WI38 (cell line): Measurements from ENCODE around the gene PKNOX2.

Experiments used
- H3K4me3 ChIP-seq: 2 replicates; pipeline ENCODE4 v1.5.1; 2011; ENCODE audit warnings: low read depth, mild to moderate bottlenecking, control low read depth, low read length
- CTCF ChIP-seq: IDR thresholded peaks from 2 replicates; pipeline ENCODE4 v1.5.1; 2012; ENCODE audit warnings: low read depth, mild to moderate bottlenecking, control low read depth, low read length

PKNOX2 gene

GRCh38 chr11:125274774-125275173 is 110.2 kb downstream of the PKNOX2 start:
- no peak for TF ChIP-seq CTCF
- H3K4me3 ChIP-seq: no peak overlapping the region

DNA sequence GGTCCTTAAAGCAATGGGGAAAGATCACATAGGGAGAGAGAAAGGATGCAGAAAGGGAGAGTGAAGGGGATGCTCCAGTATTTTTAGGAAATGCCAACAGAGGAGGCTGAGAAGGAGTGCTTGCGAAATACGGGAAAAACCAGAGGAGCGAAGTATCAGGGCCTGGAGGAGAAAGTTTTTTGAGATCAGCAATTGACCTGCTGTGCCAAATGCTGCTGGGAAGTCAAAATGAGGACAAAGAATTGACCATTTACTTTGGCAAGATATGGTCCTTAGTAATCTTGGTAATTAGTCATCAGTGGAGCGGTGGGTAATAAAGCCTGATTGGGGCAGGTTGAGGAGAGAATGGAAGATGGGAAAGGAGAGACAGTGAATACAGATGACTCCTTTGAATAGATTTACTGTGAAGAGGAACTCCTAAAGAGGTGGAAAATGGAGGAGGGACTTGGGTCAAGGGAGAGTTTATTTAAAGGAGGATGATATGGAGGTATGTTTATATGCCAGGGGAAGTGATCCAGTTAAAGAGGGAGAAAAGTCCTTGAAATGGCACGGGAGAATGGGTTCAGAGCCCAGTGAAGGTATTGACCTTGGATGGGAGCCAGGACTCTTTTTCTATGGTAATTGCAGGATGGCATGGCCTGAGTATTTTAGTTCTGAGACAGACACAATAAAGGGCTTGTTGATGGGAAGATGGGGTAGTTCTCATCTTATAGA is 111.5 kb downstream of the PKNOX2 start:
- no peak overlapping the region for H3K4me3 ChIP-seq
- TF ChIP-seq CTCF: no peak

DNA sequence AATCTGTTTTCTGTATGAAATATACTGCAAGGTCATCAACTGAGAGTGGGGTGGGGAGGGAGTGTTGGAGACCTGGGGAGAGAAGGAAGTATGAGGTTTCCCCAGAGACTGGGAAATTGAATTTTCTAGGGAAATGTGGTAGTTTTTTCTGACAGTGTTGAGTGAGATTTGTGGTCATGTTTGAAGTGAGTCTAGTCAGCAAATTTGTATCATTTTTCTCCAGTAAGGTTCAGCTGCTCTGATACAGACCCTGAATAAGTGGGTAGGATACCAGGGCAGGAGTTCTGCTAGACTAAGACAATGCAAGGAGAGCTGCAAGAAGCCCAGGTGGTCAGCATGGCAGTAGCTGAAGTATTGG is 112.0 kb downstream of the PKNOX2 start:
- no peak for TF ChIP-seq CTCF

DNA sequence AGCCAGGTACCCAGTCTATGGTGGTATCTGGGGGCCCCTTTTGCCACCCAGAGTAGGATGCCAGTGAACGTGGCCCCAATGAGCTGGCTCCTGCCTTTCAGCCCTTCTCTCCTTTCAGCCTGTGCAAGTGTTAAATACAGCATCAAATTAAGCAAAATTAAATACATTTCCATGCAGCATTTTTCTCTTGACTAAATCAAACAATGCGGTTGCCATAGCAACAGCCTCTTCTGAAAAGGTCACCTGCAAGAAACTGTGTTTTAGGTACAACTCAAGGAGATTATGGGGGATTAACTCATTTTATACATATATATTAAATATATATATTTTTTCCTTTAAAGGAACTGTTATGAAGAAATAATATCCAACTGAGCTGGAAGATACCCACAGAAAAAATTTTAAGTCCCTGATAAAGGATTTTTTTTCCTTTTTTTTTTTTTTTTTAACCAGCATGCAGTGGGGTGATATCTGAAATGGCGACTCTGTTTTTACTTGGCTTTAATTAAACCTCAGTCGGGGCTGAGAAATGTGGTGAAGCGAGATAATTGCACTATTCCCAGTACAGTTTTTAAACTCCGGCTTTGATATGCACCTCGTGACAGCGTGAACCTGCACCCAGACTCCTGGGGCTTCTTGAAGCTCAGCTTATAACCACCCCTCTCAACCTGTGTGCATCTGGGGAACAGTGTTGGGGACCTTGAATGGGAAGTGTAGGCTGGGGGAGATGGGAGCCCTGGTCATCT is 115.3 kb downstream of the PKNOX2 start:
- TF ChIP-seq CTCF: no peak
- no peak overlapping the region for H3K4me3 ChIP-seq

More for the DNA sequence above, 112.0 kb downstream of the PKNOX2 start:
- H3K4me3 ChIP-seq: no peak overlapping the region

DNA sequence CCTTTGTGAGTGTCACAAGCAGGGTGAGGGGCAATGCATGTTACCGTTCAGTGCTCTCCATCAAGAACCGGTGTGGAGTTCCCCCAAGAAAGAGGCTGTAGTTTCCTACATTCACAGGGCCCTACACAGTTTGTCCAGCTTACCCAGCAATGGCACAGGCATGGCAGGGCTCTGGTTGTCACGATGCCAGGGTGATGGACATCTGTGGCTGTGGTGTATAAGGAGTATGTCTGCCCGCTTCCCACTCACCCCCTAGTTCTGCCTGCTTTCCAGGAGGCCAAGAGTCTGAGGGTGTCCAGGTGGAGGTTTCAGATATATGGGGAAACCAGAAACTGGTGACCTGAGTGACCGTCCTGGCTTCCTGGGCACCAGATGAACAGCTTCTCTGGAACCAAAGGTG is 116.1 kb downstream of the PKNOX2 start:
- TF ChIP-seq CTCF: no peak
- H3K4me3 ChIP-seq: no peak overlapping the region

DNA sequence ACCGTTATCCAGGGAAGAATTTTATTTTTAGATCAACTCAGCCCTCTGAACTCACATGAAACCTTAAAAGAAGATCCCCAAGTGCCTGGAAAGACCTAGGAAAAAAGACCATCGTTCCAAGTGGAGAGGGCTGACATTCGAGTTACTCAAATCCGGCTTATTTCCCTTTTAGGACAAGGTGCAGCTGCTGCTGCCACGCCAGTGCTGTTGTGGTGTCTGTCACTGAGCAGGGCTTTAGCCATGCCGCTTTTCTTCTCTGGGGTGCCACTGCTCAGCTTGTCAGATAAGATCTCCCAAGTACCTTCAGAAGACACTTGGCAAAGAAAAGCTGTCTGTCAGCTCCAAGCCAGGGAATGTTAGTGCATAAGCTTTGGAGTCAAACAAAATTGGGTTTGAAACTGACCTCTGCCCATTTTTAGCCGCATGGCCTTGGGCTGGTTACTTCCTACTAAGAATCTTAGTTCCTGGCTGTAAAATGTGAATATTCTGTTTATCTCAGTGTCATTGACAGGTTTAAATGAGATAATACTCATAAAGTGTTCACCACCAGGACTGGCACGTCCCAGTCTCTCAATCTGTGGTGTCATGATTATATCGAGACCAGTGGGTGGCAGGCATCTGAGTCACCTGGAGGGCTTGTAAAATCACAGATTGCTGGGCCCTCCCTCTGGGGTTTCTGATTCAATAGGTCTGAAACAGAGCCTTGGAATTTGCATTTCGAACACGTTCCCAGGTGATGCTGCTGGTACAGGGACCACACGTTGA is 117.5 kb downstream of the PKNOX2 start:
- TF ChIP-seq CTCF: no peak
- H3K4me3 ChIP-seq: no peak overlapping the region

DNA sequence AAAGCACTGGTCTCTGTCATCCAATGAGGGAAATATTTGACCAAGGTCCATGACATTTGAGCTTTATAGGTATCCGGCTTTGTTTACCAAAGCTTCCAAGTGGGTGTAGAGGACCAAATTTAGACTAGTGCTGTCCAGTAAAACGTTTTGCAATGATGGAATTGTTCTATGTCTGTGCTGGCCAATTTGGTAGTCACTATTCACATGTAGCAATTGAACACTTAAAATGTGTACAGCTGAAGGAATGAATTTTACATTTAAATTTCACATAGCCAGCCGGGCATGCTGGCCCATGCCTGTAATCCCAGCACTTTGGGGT is 118.0 kb downstream of the PKNOX2 start:
- no peak for TF ChIP-seq CTCF
- no peak overlapping the region for H3K4me3 ChIP-seq
